Activated naive CD8-positive, alpha-beta T cell (primary cell): ENCODE results near the gene HEXIM2.

Experiments used
- H3K27ac Mint-ChIP-seq: one replicate; pipeline ENCODE4 v1.8.0; 2021; ENCODE audit warnings: mixed read lengths
- H3K27me3 Mint-ChIP-seq: one replicate; pipeline ENCODE4 v1.8.0; 2021; ENCODE audit warnings: mixed read lengths
- H3K36me3 Mint-ChIP-seq: one replicate; pipeline ENCODE4 v1.8.0; 2021; ENCODE audit warnings: mixed read lengths
- H3K4me1 Mint-ChIP-seq: one replicate; pipeline ENCODE4 v1.8.0; 2021; ENCODE audit warnings: low read depth, mixed read lengths
- H3K4me3 Mint-ChIP-seq: one replicate; pipeline ENCODE4 v1.8.0; 2021; ENCODE audit warnings: mild to moderate bottlenecking, mixed read lengths
- H3K9me3 Mint-ChIP-seq: one replicate; pipeline ENCODE4 v1.8.0; 2021; ENCODE audit warnings: low read depth, mixed read lengths

The HEXIM2 gene

DNA sequence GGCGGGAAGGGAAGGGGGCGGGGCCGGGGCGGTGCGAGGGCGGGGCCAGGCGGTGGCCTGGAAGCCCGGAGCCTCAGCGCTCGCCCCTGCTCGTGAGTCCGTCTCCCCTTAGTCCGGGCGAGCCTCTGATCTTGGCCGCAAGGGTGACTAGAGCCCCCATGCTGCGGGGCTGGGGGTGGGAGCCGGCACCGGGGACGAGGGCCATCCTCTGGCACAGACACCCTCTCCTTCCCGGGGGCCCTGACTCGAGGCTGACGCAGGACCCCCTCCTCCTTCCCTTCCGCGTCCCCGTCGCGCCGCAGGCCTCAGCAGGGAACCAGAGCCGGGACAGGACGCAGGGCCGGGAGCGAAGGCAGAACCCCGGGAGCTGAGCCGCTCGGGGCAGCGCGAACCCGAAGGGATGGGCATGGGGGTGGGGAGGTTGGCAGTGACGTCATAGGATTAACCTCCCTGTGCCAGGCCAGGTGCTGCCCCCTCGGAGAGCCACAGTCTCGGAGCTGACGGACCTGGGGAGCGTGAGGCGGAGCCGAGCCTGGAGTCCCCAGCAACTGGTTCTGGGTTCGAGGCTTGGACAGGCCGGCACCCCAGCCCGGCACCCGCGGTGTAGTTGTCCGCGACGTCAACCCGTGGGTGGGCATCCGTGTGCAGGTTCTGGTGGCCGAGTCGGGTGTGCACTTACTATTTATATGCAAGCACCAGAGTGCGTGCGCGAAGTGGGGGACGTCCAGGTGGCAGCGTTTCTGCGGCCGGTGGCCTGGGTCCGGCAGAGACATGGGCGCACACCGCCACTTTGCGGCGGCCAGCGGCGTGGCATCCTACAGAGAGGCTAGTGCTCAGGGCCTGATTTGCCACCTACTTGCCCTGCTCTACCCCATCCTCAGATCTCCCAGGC, 28.9 kb upstream of the HEXIM2 start:
- peak overlapping the region; percentile 86 for H3K4me3 Mint-ChIP-seq
- H3K27me3 Mint-ChIP-seq = no peaks in the 10 kb centered on the region
- H3K27ac Mint-ChIP-seq = peak overlapping the region; percentile 16
- peaks cover 23% of the 10 kb centered on the region for H3K4me1 Mint-ChIP-seq
- no peaks in the 10 kb centered on the region for H3K9me3 Mint-ChIP-seq
- H3K36me3 Mint-ChIP-seq = no peaks in the 10 kb centered on the region

DNA sequence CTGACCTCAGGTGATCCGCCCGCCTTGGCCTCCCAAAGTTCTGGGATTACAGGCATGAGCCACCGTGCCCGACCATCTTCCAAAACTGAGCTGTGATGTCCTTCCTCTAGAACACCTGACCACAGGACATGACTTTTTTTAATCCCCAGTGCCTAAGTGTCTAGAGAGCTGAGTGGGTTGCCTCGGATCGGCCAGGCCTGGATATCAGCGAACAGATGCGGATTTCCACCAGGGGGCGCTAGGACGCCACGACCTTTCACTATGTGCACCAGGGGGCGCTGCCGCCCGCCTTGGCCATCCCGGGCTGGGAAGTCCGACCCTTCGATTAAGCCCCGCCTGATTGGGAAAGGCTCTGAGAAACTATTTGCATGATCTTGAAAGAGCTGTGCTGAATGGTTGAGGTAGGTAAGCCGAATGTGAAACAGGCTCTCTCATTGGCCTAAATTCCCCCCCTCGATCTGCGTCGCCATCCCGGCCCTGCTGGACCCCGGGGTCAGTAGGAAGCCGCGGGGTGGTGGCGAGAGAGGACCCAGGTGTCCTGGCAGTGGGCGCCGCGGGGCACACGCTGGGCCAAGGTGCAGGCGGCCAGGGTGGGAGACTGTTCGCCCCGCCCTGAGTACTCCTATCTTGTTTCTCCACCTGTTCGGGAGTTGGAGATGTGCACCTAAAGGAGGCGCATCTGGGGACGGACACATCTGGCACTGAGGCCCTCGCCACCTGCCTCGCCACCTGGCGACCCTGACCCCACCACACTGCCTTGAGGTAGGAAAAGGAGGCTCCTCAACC, 26.3 kb upstream of the HEXIM2 start, which contains the start of gene ACBD4:
Gene ACBD4 (plus strand): TSS at position 496 of the 786 bp plus-strand sequence. CDS start 458 bp downstream, outside the sequence.
- Mint-ChIP-seq H3K9me3 (no peaks in the 10 kb centered on the region), H3K27ac (peak within 1 kb of the TSS; percentile 59), H3K4me1 (peaks cover 23% of the 10 kb centered on the region), H3K36me3 (no peaks in the 10 kb centered on the region), H3K4me3 (peak within 1 kb of the TSS; percentile 88), H3K27me3 (no peaks in the 10 kb centered on the region)

DNA sequence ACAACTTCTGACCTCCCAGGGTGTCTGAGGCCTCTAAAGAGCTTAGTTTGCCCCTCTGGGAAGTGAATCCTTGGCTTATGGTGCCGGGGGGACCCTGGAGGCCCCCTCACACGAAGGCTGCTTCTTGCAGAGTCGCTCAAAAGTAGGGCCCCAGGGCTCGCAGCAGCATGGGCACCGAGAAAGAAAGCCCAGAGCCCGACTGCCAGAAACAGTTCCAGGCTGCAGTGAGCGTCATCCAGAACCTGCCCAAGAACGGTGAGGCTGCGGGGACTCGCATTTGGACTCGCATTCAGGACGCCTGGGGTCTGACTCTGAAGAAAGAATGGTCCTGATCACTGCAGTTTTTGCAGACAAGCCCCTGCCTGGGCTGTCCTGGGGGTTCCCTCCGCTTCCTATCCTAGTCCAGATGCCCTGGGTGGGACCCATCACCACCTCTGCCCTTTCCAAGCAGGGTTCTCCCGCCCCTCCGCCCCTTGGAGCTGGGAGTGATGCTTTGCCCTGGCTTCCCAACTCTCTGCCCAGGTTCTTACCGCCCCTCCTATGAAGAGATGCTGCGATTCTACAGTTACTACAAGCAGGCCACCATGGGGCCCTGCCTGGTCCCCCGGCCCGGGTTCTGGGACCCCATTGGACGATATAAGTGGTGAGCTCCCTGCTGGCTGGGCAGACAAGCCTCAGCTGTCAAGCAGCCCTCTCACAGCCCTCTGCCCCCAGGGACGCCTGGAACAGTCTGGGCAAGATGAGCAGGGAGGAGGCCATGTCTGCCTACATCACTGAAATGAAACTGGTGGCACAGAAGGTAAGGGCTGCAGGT, 25.5 kb upstream of the HEXIM2 start:
- Mint-ChIP-seq H3K36me3 (no peaks in the 10 kb centered on the region), H3K27ac (peak overlapping the region; percentile 59), H3K27me3 (no peaks in the 10 kb centered on the region), H3K9me3 (no peaks in the 10 kb centered on the region), H3K4me3 (peak overlapping the region; percentile 88), H3K4me1 (peaks cover 24% of the 10 kb centered on the region)

DNA sequence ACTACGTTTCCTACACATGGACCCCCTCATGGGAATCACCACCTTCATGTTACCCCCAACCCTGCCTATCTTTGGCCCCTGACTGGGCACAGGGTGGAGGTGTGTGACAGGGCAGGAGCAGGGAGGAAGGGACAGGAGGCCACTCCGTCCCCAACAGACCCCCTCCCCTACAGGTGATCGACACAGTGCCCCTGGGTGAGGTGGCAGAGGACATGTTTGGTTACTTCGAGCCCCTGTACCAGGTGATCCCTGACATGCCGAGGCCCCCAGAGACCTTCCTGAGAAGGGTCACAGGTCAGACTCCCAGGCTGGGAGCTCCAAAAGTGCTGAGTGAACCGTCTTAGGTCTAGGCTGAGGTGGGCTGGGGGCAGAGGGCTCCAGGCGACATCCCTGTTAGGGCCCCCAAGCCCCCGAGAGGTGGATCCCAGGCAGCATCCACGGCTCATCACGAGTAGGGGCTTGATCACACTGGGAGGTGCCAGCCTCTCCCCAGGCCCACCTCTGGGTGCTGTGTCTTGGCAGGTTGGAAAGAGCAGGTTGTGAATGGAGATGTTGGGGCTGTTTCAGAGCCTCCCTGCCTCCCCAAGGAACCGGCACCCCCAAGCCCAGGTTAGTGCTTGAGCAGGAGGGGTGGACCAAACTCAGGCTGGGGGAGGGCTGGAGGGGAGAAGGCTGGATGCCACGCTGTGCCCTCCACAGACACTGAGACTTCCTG, 24.7 kb upstream of the HEXIM2 start:
- H3K4me1 Mint-ChIP-seq = peaks cover 21% of the 10 kb centered on the region
- peak overlapping the region; percentile 88 for H3K4me3 Mint-ChIP-seq
- H3K36me3 Mint-ChIP-seq = no peaks in the 10 kb centered on the region
- no peak overlapping the region for H3K27ac Mint-ChIP-seq
- no peaks in the 10 kb centered on the region for H3K27me3 Mint-ChIP-seq
- H3K9me3 Mint-ChIP-seq = no peaks in the 10 kb centered on the region

DNA sequence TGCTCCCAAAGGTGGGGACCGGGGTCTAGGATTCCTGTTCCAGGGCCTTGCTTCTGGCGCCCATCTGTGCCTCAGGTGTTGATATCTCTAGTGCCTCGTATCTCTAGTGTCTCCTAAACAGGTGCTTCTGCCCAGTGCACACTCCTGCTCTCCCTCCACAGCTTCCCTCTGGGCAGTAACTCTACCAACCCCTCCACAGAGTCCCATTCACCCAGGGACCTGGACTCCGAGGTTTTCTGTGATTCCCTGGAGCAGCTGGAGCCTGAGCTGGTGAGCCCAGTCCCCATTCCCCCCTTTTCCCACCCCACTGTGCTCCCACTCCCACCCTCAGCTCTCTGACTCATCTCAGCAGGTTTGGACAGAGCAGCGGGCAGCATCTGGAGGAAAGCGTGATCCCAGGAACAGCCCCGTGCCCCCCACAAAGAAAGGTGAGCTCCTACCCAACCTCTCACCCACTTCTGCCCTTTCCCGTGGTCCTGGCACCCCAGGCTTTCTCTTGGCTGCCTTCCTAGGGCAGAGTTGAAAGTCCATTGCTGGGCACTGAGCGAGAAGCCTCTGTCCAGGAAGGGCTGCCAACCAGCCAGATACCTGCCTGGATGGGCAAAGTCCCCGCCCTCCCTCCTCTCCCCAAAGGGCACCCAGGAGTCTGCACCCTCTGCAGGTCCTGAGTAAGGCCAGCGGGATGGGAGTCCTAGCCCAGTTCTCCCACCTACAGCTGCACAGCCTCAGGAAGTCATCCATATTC, 23.9 kb upstream of the HEXIM2 start:
- H3K4me1 Mint-ChIP-seq = peaks cover 21% of the 10 kb centered on the region

DNA sequence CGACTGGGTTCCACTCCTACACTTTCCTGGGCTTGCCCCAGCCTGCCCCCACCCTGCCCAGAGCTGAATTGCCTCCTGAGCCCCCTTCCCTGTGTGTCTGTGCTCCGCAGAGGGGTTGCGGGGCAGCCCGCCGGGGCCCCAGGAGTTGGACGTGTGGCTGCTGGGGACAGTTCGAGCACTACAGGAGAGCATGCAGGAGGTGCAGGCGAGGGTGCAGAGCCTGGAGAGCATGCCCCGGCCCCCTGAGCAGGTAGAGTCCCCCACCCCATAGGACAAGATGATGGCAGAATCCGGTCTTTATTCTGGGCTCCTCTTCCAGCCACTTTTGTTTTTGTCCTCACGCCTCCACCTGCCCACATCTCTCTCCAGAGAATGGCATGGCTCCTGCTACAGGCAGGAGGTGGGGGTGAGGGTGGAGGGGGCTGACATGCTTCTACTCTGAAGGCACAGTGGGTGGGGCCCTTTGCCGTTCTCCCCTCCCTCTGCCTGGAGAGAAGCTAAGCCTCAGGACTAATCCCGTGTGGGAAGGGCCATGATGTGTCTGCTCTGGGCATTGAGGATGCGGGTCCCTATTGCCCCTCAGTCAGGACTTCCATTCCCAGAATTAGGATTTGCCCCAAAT, 22.7 kb upstream of the HEXIM2 start:
- no peaks in the 10 kb centered on the region for H3K9me3 Mint-ChIP-seq
- no peaks in the 10 kb centered on the region for H3K36me3 Mint-ChIP-seq
- peaks cover 24% of the 10 kb centered on the region for H3K4me1 Mint-ChIP-seq
- no peaks in the 10 kb centered on the region for H3K27me3 Mint-ChIP-seq
- H3K27ac Mint-ChIP-seq = no peak overlapping the region
- no peak overlapping the region for H3K4me3 Mint-ChIP-seq

More for the DNA sequence above, 23.9 kb upstream of the HEXIM2 start:
- H3K27ac Mint-ChIP-seq = no peak overlapping the region
- H3K4me3 Mint-ChIP-seq = no peak overlapping the region
- H3K36me3 Mint-ChIP-seq = no peaks in the 10 kb centered on the region
- H3K9me3 Mint-ChIP-seq = no peaks in the 10 kb centered on the region
- H3K27me3 Mint-ChIP-seq = no peaks in the 10 kb centered on the region

DNA sequence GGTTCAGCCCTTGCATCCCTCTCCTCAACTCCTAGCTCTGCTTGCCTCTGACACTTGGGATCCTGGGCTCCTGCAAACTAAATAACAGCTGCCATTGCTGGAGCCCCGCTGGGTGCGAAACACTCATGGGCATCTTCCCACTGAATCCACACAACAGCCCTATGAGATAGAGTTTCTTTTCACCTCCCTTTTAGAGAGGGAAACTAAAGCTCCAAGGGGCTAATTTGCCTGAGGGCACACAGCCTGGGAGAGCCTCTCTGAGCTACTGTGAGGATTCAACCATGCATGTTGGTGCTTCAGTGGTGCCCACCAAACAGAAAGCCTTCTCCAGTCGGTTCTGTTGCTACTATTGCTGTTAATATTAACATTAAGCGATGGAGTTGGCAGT, 22.1 kb upstream of the HEXIM2 start:
- H3K36me3 Mint-ChIP-seq = no peaks in the 10 kb centered on the region
- H3K4me1 Mint-ChIP-seq = peaks cover 25% of the 10 kb centered on the region

DNA sequence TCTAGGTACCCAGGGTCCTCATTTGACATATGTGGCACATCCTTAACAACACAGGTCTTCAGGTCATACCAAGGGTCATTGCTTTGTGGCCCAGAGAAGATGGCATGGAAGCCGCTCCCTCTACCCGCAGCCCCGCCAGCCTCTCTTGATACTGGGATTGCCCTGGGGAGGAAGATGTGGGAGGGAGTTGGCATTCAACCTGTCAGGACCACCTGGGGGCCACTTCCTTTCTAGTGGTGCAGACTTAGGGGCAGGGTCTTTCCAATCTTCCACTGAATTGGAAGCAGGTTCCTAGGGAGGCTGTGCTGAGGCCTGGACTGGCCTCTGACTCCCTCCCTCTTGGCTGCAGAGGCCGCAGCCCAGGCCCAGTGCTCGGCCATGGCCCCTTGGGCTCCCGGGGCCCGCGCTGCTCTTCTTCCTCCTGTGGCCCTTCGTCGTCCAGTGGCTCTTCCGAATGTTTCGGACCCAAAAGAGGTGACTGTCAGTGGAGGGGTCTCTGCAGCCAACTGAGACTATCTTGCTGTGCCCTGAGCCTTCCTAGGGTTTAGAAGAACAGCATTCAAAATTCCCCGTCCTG, 18.5 kb upstream of the HEXIM2 start:
- Mint-ChIP-seq H3K4me3 (peak overlapping the region; percentile 56), H3K36me3 (no peaks in the 10 kb centered on the region), H3K27ac (peak overlapping the region; percentile 34), H3K27me3 (no peaks in the 10 kb centered on the region), H3K9me3 (no peaks in the 10 kb centered on the region), H3K4me1 (peaks cover 30% of the 10 kb centered on the region)

More for the DNA sequence above, 22.1 kb upstream of the HEXIM2 start:
- Mint-ChIP-seq H3K4me3 (no peak overlapping the region), H3K27ac (no peak overlapping the region), H3K9me3 (no peaks in the 10 kb centered on the region), H3K27me3 (no peaks in the 10 kb centered on the region)

DNA sequence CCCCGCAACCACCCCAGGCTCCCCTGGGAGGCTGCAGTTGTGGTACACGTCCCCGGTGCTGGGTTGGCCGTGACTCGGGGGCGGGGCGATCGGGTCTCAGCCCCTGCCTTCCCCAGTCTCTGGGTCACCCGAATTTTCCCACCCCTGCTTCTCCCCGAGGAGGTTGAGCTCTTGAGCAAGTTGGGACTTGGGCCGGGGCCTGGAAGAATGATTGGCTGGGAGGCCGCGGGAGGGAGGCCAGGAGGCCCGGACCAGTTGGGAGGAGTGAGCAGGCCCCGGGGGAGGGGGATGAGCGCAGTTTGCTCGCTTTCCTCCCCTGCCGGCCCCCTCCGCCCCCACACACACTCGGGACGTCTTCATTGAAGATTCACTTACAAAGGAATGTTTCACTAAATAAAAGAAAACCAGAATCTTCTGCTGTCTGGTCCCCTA, 17.9 kb upstream of the HEXIM2 start:
- Mint-ChIP-seq H3K27ac (peak overlapping the region; percentile 50), H3K4me3 (peak overlapping the region; percentile 66), H3K9me3 (no peaks in the 10 kb centered on the region), H3K4me1 (peaks cover 30% of the 10 kb centered on the region), H3K36me3 (no peaks in the 10 kb centered on the region), H3K27me3 (no peaks in the 10 kb centered on the region)

DNA sequence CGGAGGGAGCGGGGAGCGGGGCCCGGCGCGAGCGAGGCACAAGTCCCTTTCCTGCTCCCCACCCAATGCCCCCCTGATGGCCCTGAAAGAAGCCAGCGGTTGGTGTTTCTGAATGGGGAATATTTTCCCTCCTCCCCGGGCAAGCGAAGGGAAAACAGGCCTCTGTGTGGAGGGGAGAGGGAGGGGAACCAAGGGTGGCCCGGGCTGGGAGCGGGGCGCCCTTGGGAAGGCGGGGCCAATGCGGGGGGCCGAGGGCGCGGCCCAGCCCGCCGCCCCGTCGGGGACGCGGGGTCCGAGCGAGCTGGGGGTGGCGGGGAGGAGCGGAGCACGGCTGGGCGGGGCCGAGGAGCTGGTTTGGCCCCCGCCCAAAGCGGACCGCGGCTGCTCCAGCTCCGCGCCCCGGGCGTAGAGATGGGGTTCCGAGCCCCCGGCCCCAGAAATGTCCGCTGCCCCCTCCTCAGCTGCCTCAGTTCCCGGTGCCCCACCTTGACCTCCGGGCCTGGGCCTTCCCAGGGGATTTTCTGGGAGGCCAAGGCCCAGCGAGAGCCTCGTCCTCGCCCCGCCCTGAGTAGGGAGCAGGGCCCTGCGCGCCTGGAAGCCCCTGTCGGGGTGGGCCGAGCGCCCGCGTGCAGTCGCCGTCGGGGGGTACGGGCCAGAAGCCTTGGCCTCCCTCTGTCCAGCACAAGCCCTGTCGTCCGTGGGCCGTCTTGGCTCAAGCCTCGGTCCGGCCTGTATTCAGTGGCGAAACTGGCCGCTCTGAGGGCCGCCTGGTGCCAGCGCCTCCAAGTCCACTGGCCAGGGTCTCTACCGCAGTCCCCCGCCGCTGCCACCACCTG, 17.3 kb upstream of the HEXIM2 start:
- peak overlapping the region; percentile 66 for H3K4me3 Mint-ChIP-seq
- H3K27ac Mint-ChIP-seq = peak overlapping the region; percentile 50
- no peaks in the 10 kb centered on the region for H3K27me3 Mint-ChIP-seq
- peaks cover 30% of the 10 kb centered on the region for H3K4me1 Mint-ChIP-seq
- no peaks in the 10 kb centered on the region for H3K36me3 Mint-ChIP-seq
- no peaks in the 10 kb centered on the region for H3K9me3 Mint-ChIP-seq

DNA sequence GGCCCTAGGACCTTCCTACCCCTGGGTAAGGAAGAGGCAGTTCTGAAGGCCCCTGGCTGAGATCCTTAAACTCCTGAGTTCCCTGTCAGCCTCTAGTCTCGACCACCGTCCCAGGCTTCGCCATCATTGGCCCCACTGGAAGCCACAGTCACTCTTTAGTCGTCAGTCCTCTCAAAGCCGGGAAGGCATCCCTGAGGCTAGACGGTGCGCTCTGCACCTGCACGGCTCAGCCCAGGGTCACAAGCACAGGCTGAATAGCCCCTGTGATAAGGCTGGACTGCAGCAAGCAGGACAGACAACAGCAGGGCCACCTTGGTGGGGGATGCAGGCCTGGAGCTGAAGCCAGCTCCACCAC, 16.7 kb upstream of the HEXIM2 start:
- H3K36me3 Mint-ChIP-seq = no peaks in the 10 kb centered on the region
- H3K9me3 Mint-ChIP-seq = no peaks in the 10 kb centered on the region
- no peak overlapping the region for H3K27ac Mint-ChIP-seq
- H3K4me3 Mint-ChIP-seq = no peak overlapping the region
- H3K4me1 Mint-ChIP-seq = peaks cover 32% of the 10 kb centered on the region
- H3K27me3 Mint-ChIP-seq = no peaks in the 10 kb centered on the region

DNA sequence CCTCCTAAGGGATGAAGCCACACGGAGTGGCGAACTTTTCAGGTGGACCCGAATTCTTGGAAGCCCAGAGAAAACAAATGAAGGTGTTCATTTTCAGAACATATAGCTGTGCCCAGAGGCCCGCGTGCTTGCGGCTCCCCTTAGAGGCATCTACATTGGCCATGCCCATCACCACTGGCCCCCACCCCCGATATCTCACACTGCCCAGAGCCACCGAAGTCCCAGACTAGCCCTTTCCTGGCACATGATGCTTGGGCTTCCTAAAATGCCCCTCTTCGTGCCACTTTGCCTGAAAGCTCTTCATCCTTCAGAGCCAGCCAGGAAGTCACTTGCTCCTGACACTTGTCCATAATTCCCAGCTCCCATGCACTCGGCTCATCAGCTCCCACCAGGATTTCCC, 15.5 kb upstream of the HEXIM2 start:
- peak overlapping the region; percentile 100 for H3K27ac Mint-ChIP-seq
- peak overlapping the region; percentile 94 for H3K4me3 Mint-ChIP-seq
- H3K4me1 Mint-ChIP-seq = peaks cover 37% of the 10 kb centered on the region
- no peaks in the 10 kb centered on the region for H3K9me3 Mint-ChIP-seq
- peaks cover 2% of the 10 kb centered on the region for H3K36me3 Mint-ChIP-seq
- no peaks in the 10 kb centered on the region for H3K27me3 Mint-ChIP-seq
